ENCODE data around the gene RGS6.

DNA sequence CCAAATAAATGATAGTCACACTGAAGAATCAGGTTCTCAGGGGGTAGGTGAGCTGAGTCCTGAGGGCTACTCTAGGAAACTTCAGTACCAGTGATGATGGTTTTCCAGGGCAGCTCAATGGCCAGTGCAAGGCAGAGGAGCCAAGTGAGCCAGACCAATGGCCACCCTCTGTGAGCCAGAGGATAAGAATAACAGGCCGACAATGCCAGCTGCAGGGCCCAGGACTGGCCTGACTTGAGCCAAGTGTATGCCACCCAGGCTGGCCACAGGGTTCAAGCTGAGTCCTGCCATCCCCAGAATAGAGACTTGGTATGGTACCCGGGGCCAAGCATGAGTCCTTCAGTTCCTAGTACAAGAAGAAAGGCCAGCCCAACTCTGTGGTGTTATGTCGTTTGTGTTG lies 606.2 kb downstream of the RGS6 start:
- TF ChIP-seq CTCF (IDR thresholded peaks at IDR 0.05) (no peak), POLR2A (IDR thresholded peaks at IDR 0.05) (no peak)
